PC-9 (cell line): Measurements from ENCODE around the gene PARP2. TPM values are rescaled to one million over a fixed set of nuclear protein-coding genes. Genes with fewer than 3 reads are reported as not detected.

Experiments used
- BruUV-seq: library from RNA; stranded (reverse); fragments of 400-500 nt; replicated peaks from 2 replicates; lab custom pipeline; 2021; lab: Mats Ljungman, UMichigan
- CTCF ChIA-PET: fragments of 300-600 bp; sonication (Branson Sonifier 250); formaldehyde crosslinking; loops from one replicate; lab custom pipeline; 2022; ENCODE audit warnings: antibody characterized with exemption; lab: Charles Lee
- POLR2A ChIA-PET: fragments of 300-600 bp; sonication (Branson Sonifier 250); formaldehyde crosslinking; loops from one replicate; lab custom pipeline; 2022; ENCODE audit warnings: antibody characterized with exemption; ENCODE audit not compliant: unreplicated experiment; lab: Charles Lee
- DNase-seq, 2 experiments: peaks; one replicate each; pipeline versions ENCODE4 v3.0.0 to v3.0.0-alpha.2; 2015 to 2022; ENCODE audit warnings: mixed read lengths in 1 of 2
- H2AFZ ChIP-seq: fragments of 200-600 bp; sonication (generic); 2 replicates; pipeline ENCODE4 v1.8.1; 2017; ENCODE audit warnings: antibody characterized with exemption
- H3F3A ChIP-seq: fragments of 200-600 bp; sonication (generic); 2 replicates; pipeline ENCODE4 v1.8.1; 2017; ENCODE audit warnings: antibody characterized with exemption, mild to moderate bottlenecking, low read depth; ENCODE audit not compliant: insufficient read depth
- H3K27ac ChIP-seq: fragments of 200-600 bp; sonication (generic); 2 replicates; pipeline ENCODE4 v1.6.1; 2016; ENCODE audit warnings: mixed run types
- H3K27me3 ChIP-seq: fragments of 200-600 bp; sonication (generic); 2 replicates; pipeline ENCODE4 v1.6.1; 2016; ENCODE audit warnings: low read depth, mixed run types; ENCODE audit not compliant: insufficient read depth
- H3K36me3 ChIP-seq: fragments of 200-600 bp; sonication (generic); 2 replicates; pipeline ENCODE4 v1.6.1; 2016; ENCODE audit warnings: low read depth, mixed run types
- H3K4me1 ChIP-seq: fragments of 200-600 bp; sonication (generic); replicated peaks from 2 replicates; pipeline ENCODE4 v1.6.1; 2016; ENCODE audit warnings: mixed run types; ENCODE audit not compliant: insufficient read depth
- H3K4me2 ChIP-seq: fragments of 200-600 bp; sonication (generic); 2 replicates; pipeline ENCODE4 v1.6.1; 2017; ENCODE audit warnings: mixed run types
- H3K4me3 ChIP-seq: fragments of 200-600 bp; sonication (generic); 2 replicates; pipeline ENCODE4 v1.6.1; 2016; ENCODE audit warnings: mixed run types
- H3K79me2 ChIP-seq: fragments of 200-600 bp; sonication (generic); 2 replicates; pipeline ENCODE4 v1.6.1; 2017; ENCODE audit warnings: low read depth, mixed run types
- H3K9me2 ChIP-seq: fragments of 200-600 bp; sonication (generic); 2 replicates; pipeline ENCODE4 v1.8.1; 2017; ENCODE audit warnings: mild to moderate bottlenecking; ENCODE audit not compliant: insufficient read depth
- H3K9me3 ChIP-seq: fragments of 200-600 bp; sonication (generic); 2 replicates; pipeline ENCODE4 v1.8.1; 2016; ENCODE audit warnings: low read depth; ENCODE audit not compliant: insufficient read depth
- H4K20me1 ChIP-seq: fragments of 200-600 bp; sonication (generic); 2 replicates; pipeline ENCODE4 v1.8.1; 2017; ENCODE audit not compliant: insufficient read depth
- CTCF ChIP-seq: fragments of 200-600 bp; sonication (generic); conservative IDR thresholded peaks from 2 replicates; pipeline ENCODE4 v1.6.1; 2017; ENCODE audit warnings: mixed run types, antibody characterized with exemption, mild to moderate bottlenecking, moderate library complexity
- EZH2 ChIP-seq: fragments of 200-600 bp; sonication (generic); IDR thresholded peaks from 2 replicates; pipeline ENCODE4 v1.8.0; 2017; ENCODE audit warnings: antibody characterized with exemption, low read depth
- intact Hi-C: fragments of 100-400 bp; cut with micrococcal nuclease; formaldehyde crosslinking; loops from one replicate; pipeline ENCODE4 v1.10.0; 2022; ENCODE audit not compliant: unreplicated experiment
- total RNA-seq: library from RNA; stranded (reverse); gene quantifications from 2 replicates; pipeline ENCODE4 v1.2.3, GENCODE V29; 2021

Gene PARP2
- total RNA-seq, 1 experiment from 2014 or later: 22.1 TPM

- CTCF ChIA-PET: no interaction called here
Observed at GRCh38 chr14:20400965-20401593, 57.6 kb downstream of the PARP2 start.

GRCh38 chr14:20403521-20403920, 60.1 kb downstream of the PARP2 start:
- Histone ChIP-seq H3K27me3 (no peaks in the 10 kb centered on the region), H3K9me3 (no peaks in the 10 kb centered on the region), H3K4me2 (no peak overlapping the region), H3K79me2 (no peaks in the 10 kb centered on the region), H3K9me2 (no peaks in the 10 kb centered on the region), H3K4me3 (no peak overlapping the region), H3K27ac (no peak overlapping the region), H4K20me1 (no peaks in the 10 kb centered on the region), H3F3A (peaks cover 21% of the 10 kb centered on the region), H2AFZ (no peak overlapping the region), H3K36me3 (peaks cover 8% of the 10 kb centered on the region), H3K4me1 (peaks cover 26% of the 10 kb centered on the region)
- DNase-seq: no peak
- intact Hi-C loops: no loop called here
- ChIA-PET POLR2A (interaction anchor here (0.5 kb wide), 1 partner anchor 46 kb away, joined by 4 read pairs; no protein-coding TSS in a partner anchor), CTCF (interaction anchor here (0.7 kb wide), 1 partner anchor 61 kb away, joined by 4 read pairs; no protein-coding TSS in a partner anchor)
- no TSS peak for BruUV-seq
- TF ChIP-seq EZH2: no peak
- TF ChIP-seq CTCF: no peak

More at GRCh38 chr14:20400965-20401593, 57.6 kb downstream of the PARP2 start:
- Histone ChIP-seq H3K9me3 (no peaks in the 10 kb centered on the region), H3K4me1 (peaks cover 26% of the 10 kb centered on the region), H4K20me1 (no peaks in the 10 kb centered on the region), H3F3A (peaks cover 21% of the 10 kb centered on the region), H3K4me2 (peak overlapping the region; percentile 64), H3K4me3 (peak overlapping the region; percentile 26; the same call in 1 of the 2 replicates), H3K27me3 (no peaks in the 10 kb centered on the region), H2AFZ (no peak overlapping the region), H3K79me2 (no peaks in the 10 kb centered on the region), H3K36me3 (peaks cover 4% of the 10 kb centered on the region; the same call in 1 of the 2 replicates), H3K27ac (peak overlapping the region; percentile 85), H3K9me2 (no peaks in the 10 kb centered on the region)
- TF ChIP-seq CTCF (no peak), EZH2 (no peak)
- POLR2A ChIA-PET: interaction anchor here (0.6 kb wide), 2 partner anchors 12 to 15 kb away, joined by 3 to 8 read pairs; partner anchors contain the start of gene TEP1
- intact Hi-C loops: loop anchor here (1.0 to 2.0 kb wide), 2 partner anchors 12 to 54 kb away; partner anchors contain the start of genes APEX1, OSGEP and TEP1
- DNase-seq: peak; percentile 55 to 91
- BruUV-seq: no TSS peak

Other genes starting within 250 kb of the PARP2 start
- gene OR4K17, start 232.9 kb upstream of the PARP2 start, total RNA-seq: not detected in 2 replicates
- gene OR4N5, start 204.8 kb upstream of the PARP2 start, total RNA-seq: not detected in 2 replicates
- not detected in 2 replicates for gene OR11G2, start 152.7 kb upstream of the PARP2 start, total RNA-seq
- gene OR11H6, start 119.9 kb upstream of the PARP2 start, total RNA-seq: not detected in 2 replicates
- gene OR11H7, start 114.7 kb upstream of the PARP2 start, total RNA-seq: not detected in 2 replicates
- gene OR11H4, start 104.3 kb upstream of the PARP2 start, total RNA-seq: not detected in 2 replicates
- 12.6 and 15.8 TPM in 2 replicates for gene TTC5, start 37.7 kb upstream of the PARP2 start, total RNA-seq
- gene CCNB1IP1, start 10.4 kb upstream of the PARP2 start, total RNA-seq: 30.8 and 34.0 TPM in 2 replicates
- 18.4 and 20.4 TPM in 2 replicates for gene TEP1, start 69.9 kb downstream of the PARP2 start, total RNA-seq
- gene KLHL33, start 92.5 kb downstream of the PARP2 start, total RNA-seq: 0.11 TPM in 1 of 2 replicates, not detected in the other
- 17.2 and 20.6 TPM in 2 replicates for gene OSGEP, start 111.2 kb downstream of the PARP2 start, total RNA-seq
- gene APEX1, start 111.6 kb downstream of the PARP2 start, total RNA-seq: 107 and 113 TPM in 2 replicates
- 20.1 and 22.2 TPM in 2 replicates for gene PIP4P1, start 117.8 kb downstream of the PARP2 start, total RNA-seq
- 23.5 and 26.9 TPM in 2 replicates for gene PNP, start 125.8 kb downstream of the PARP2 start, total RNA-seq
- gene RNASE10, start 161.9 kb downstream of the PARP2 start, total RNA-seq: 0.68 TPM in 1 of 2 replicates, not detected in the other
- gene RNASE9, start 217.4 kb downstream of the PARP2 start, total RNA-seq: not detected in 2 replicates
- gene RNASE11, start 244.4 kb downstream of the PARP2 start, total RNA-seq: not detected in 2 replicates
- gene RNASE12, start 247.7 kb downstream of the PARP2 start, total RNA-seq: not detected in 2 replicates